GM23338 (cell line): ENCODE results near the gene NIPBL. TPM values are rescaled to one million over a fixed set of nuclear protein-coding genes. Genes with fewer than 3 reads are reported as not detected.

Experiments
- ATAC-seq: fragments of 200-7000 bp; cut with Tn5 transposase; 3 replicates; pipeline ENCODE4 v1.9.1; 2020
- DNase-seq: peaks from one replicate; pipeline ENCODE4 v3.0.0-alpha.2; 2015; ENCODE audit warnings: low spot score
- H2AFZ ChIP-seq: fragments of 200-600 bp; sonication (generic); 2 replicates; pipeline ENCODE4 v1.8.0; 2016; ENCODE audit warnings: antibody characterized with exemption, mild to moderate bottlenecking, moderate library complexity
- H3F3A ChIP-seq: fragments of 200-600 bp; sonication (generic); replicated peaks from 2 replicates; pipeline ENCODE4 v1.8.0; 2017; ENCODE audit warnings: antibody characterized with exemption, mixed run types, low read depth
- H3K27ac ChIP-seq: fragments of 200-600 bp; sonication (generic); 2 replicates; pipeline ENCODE4 v1.6.1; 2016; ENCODE audit warnings: low read depth
- H3K27me3 ChIP-seq: fragments of 200-600 bp; sonication (generic); 2 replicates; pipeline ENCODE4 v1.8.0; 2016; ENCODE audit warnings: mild to moderate bottlenecking, mixed run types, moderate library complexity; ENCODE audit not compliant: insufficient read depth
- H3K36me3 ChIP-seq: fragments of 200-600 bp; sonication (generic); 2 replicates; pipeline ENCODE4 v1.8.0; 2016; ENCODE audit warnings: mild to moderate bottlenecking; ENCODE audit not compliant: insufficient read depth
- H3K4me1 ChIP-seq: fragments of 200-600 bp; sonication (generic); 2 replicates; pipeline ENCODE4 v1.8.0; 2016; ENCODE audit warnings: mild to moderate bottlenecking, moderate library complexity; ENCODE audit not compliant: insufficient read depth
- H3K4me2 ChIP-seq: fragments of 200-600 bp; sonication (generic); 2 replicates; pipeline ENCODE4 v1.7.1; 2017; ENCODE audit warnings: mixed run types
- H3K4me3 ChIP-seq: fragments of 200-600 bp; sonication (generic); 2 replicates; pipeline ENCODE4 v1.6.1; 2016; ENCODE audit warnings: mixed run types
- H3K79me2 ChIP-seq: fragments of 200-600 bp; sonication (generic); replicated peaks from 2 replicates; pipeline ENCODE4 v1.8.0; 2017; ENCODE audit warnings: mild to moderate bottlenecking; ENCODE audit not compliant: insufficient read depth
- H3K9me2 ChIP-seq: fragments of 200-600 bp; sonication (generic); 2 replicates; pipeline ENCODE4 v1.8.0; 2017; ENCODE audit not compliant: insufficient read depth
- H4K20me1 ChIP-seq: fragments of 200-600 bp; sonication (generic); replicated peaks from 2 replicates; pipeline ENCODE4 v1.8.0; 2017; ENCODE audit warnings: mild to moderate bottlenecking; ENCODE audit not compliant: insufficient read depth
- H3K27ac Mint-ChIP-seq: 2 replicates; pipeline ENCODE4 v1.8.0; 2020; ENCODE audit warnings: inconsistent platforms, mild to moderate bottlenecking, moderate library complexity, mixed read lengths
- H3K27me3 Mint-ChIP-seq: 3 replicates; pipeline ENCODE4 v1.8.0; 2022; ENCODE audit warnings: low read depth, mild to moderate bottlenecking, moderate library complexity, mixed read lengths, inconsistent platforms; ENCODE audit not compliant: insufficient read depth, poor library complexity
- H3K36me3 Mint-ChIP-seq: 3 replicates; pipeline ENCODE4 v1.8.0; 2021; ENCODE audit warnings: low read depth, mild to moderate bottlenecking, inconsistent platforms, moderate library complexity, mixed read lengths
- H3K4me1 Mint-ChIP-seq: 3 replicates; pipeline ENCODE4 v1.8.0; 2020; ENCODE audit warnings: mild to moderate bottlenecking, inconsistent platforms, mixed read lengths
- H3K4me3 Mint-ChIP-seq: 3 replicates; pipeline ENCODE4 v1.8.0; 2021; ENCODE audit warnings: moderate library complexity, mild to moderate bottlenecking, inconsistent platforms, mixed read lengths
- H3K9me3 Mint-ChIP-seq: 3 replicates; pipeline ENCODE4 v1.8.0; 2020; ENCODE audit warnings: moderate library complexity, mild to moderate bottlenecking, inconsistent platforms, mixed read lengths
- CREB1 ChIP-seq: fragments of 250-450 bp; sonication (Bioruptor Pico); IDR thresholded peaks from 2 replicates; pipeline ENCODE4 v1.5.0; 2020; ENCODE audit warnings: low read depth, mild to moderate bottlenecking, moderate library complexity
- EZH2 ChIP-seq: fragments of 200-600 bp; sonication (generic); IDR thresholded peaks from one replicate; pipeline ENCODE4 v1.8.0; 2017; ENCODE audit warnings: antibody characterized with exemption, mild to moderate bottlenecking, low read depth; ENCODE audit not compliant: unreplicated experiment
- EZH2phosphoT487 ChIP-seq: fragments of 200-600 bp; sonication (generic); IDR thresholded peaks from one replicate; pipeline ENCODE4 v1.8.1; 2018; ENCODE audit warnings: antibody characterized with exemption; ENCODE audit not compliant: unreplicated experiment
- JUNB ChIP-seq: IDR thresholded peaks from one replicate; pipeline ENCODE4 v1.6.1; 2016; ENCODE audit warnings: antibody characterized with exemption; ENCODE audit not compliant: unreplicated experiment
- NANOG ChIP-seq: IDR thresholded peaks from 2 replicates; pipeline ENCODE4 v1.6.1; 2016; ENCODE audit warnings: antibody characterized with exemption, borderline replicate concordance
- POLR2AphosphoS5 ChIP-seq: IDR thresholded peaks from 2 replicates; pipeline ENCODE4 v1.6.1; 2016; ENCODE audit warnings: antibody characterized with exemption, low read depth
- ZNF114 ChIP-seq: fragments of 250-450 bp; sonication (Bioruptor Pico); IDR thresholded peaks from 2 replicates; pipeline ENCODE4 v1.5.0; 2020; ENCODE audit warnings: mild to moderate bottlenecking, moderate library complexity
- ZNF331 ChIP-seq: fragments of 250-450 bp; sonication (Bioruptor Pico); IDR thresholded peaks from 2 replicates; pipeline ENCODE4 v1.5.0; 2020; ENCODE audit warnings: low read depth, mild to moderate bottlenecking, moderate library complexity
- polyA plus RNA-seq: library from polyadenylated mRNA; unstranded; fragments of >200 nt; fragmentation: Nextera tagmentation; extraction: Ambion mirVana; gene quantifications from 2 replicates; pipeline ENCODE4 v1.2.1, GENCODE V29; 2016
- total RNA-seq: library from RNA; depleted of rRNA; stranded (reverse); fragments of >200 nt; shearing (Covaris generic); gene quantifications from 2 replicates; pipeline ENCODE4 v1.2.3, GENCODE V29; 2014
- TF ChIP-seq, protein P1 (sequence below): IDR thresholded peaks from 2 replicates; pipeline ENCODE4 v1.6.1; 2016; ENCODE audit warnings: antibody characterized with exemption
- TF ChIP-seq, protein P2 (sequence below): IDR thresholded peaks from one replicate; pipeline ENCODE4 v1.6.1; 2018; ENCODE audit warnings: antibody characterized with exemption; ENCODE audit not compliant: unreplicated experiment
- TF ChIP-seq, protein P3 (sequence below): fragments of 250-450 bp; sonication (Bioruptor Pico); IDR thresholded peaks from 2 replicates; pipeline ENCODE4 v1.5.0; 2020; ENCODE audit warnings: mild to moderate bottlenecking, moderate library complexity

Gene NIPBL
- total and polyA plus RNA-seq, 2 experiments from 2014 or later, result 44.2 to 51.4 TPM

DNA sequence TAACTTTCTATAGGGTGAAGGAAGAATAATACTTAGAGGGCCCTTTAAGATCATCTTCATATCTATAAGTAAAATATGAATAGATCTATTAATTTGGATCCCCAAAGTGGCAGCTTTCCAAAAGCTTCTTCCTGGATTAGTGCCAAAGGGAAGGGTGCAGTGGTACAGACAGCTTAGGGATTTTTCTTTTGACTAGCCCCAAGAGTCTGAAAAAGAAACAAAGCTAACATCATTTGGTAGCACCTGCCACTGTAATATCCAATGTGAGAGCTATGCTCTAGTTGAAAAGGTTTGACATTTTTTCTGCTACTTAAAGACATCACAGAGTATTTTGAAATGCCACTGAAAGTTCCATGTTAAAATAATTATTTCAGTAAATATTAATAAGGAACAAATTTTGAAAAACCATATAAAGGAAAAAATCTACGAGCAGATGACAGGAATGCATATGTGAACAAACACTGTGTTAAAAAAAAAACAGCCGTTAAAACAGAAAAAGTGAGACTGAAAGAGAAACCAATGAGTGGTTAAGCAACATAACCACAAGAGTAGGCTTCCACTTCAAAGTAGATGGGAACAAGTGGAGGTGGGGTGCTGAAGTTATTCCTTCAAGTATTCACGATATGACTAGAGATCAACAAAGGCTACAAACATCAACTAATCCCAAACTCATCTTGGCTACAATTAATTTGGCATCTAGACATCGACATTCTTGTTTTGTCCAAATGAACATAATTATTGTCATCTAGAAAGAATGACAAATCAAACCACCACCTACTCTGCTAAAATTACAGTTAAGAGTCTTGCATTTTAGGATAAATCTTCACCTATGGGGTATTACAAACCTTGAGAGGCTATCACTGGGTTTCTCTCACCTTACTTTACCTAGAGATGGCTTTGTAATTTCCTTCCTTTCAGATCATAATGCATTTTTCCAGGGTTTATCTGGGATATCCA, 235.1 kb downstream of the NIPBL start:
- no peaks in the 10 kb centered on the region for H3K4me1 ChIP-seq
- Mint-ChIP-seq H3K27me3 (peaks cover 3% of the 10 kb centered on the region), H3K4me1 (no peaks in the 10 kb centered on the region), H3K36me3 (0 out of 3 replicates have a peak, but pooled peaks cover 2% of the 10 kb centered on the region), H3K9me3 (no peaks in the 10 kb centered on the region), H3K4me3 (no peak overlapping the region), H3K27ac (no peak overlapping the region)
- ATAC-seq (no peak), DNase-seq (no peak)
- no peaks in the 10 kb centered on the region for H3F3A ChIP-seq
- H3K4me2 ChIP-seq, result no peak overlapping the region
- no peaks in the 10 kb centered on the region for H3K79me2 ChIP-seq
- no peaks in the 10 kb centered on the region for H3K9me2 ChIP-seq
- H2AFZ ChIP-seq, result no peak overlapping the region
- H3K27me3 ChIP-seq, result no peaks in the 10 kb centered on the region
- H3K4me3 ChIP-seq, result no peak overlapping the region
- no peaks in the 10 kb centered on the region for H4K20me1 ChIP-seq
- no peak overlapping the region for H3K27ac ChIP-seq
- no peaks in the 10 kb centered on the region; the same call in 1 of the 2 replicates for H3K36me3 ChIP-seq
- TF ChIP-seq POLR2AphosphoS5, result no peak
- TF ChIP-seq, protein P1, sequence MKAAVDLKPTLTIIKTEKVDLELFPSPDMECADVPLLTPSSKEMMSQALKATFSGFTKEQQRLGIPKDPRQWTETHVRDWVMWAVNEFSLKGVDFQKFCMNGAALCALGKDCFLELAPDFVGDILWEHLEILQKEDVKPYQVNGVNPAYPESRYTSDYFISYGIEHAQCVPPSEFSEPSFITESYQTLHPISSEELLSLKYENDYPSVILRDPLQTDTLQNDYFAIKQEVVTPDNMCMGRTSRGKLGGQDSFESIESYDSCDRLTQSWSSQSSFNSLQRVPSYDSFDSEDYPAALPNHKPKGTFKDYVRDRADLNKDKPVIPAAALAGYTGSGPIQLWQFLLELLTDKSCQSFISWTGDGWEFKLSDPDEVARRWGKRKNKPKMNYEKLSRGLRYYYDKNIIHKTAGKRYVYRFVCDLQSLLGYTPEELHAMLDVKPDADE, result no peak
- no peak for TF ChIP-seq CREB1
- no peak for TF ChIP-seq EZH2
- TF ChIP-seq, protein P2, sequence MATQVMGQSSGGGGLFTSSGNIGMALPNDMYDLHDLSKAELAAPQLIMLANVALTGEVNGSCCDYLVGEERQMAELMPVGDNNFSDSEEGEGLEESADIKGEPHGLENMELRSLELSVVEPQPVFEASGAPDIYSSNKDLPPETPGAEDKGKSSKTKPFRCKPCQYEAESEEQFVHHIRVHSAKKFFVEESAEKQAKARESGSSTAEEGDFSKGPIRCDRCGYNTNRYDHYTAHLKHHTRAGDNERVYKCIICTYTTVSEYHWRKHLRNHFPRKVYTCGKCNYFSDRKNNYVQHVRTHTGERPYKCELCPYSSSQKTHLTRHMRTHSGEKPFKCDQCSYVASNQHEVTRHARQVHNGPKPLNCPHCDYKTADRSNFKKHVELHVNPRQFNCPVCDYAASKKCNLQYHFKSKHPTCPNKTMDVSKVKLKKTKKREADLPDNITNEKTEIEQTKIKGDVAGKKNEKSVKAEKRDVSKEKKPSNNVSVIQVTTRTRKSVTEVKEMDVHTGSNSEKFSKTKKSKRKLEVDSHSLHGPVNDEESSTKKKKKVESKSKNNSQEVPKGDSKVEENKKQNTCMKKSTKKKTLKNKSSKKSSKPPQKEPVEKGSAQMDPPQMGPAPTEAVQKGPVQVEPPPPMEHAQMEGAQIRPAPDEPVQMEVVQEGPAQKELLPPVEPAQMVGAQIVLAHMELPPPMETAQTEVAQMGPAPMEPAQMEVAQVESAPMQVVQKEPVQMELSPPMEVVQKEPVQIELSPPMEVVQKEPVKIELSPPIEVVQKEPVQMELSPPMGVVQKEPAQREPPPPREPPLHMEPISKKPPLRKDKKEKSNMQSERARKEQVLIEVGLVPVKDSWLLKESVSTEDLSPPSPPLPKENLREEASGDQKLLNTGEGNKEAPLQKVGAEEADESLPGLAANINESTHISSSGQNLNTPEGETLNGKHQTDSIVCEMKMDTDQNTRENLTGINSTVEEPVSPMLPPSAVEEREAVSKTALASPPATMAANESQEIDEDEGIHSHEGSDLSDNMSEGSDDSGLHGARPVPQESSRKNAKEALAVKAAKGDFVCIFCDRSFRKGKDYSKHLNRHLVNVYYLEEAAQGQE, result no peak
- TF ChIP-seq JUNB, result no peak
- TF ChIP-seq, protein P3, sequence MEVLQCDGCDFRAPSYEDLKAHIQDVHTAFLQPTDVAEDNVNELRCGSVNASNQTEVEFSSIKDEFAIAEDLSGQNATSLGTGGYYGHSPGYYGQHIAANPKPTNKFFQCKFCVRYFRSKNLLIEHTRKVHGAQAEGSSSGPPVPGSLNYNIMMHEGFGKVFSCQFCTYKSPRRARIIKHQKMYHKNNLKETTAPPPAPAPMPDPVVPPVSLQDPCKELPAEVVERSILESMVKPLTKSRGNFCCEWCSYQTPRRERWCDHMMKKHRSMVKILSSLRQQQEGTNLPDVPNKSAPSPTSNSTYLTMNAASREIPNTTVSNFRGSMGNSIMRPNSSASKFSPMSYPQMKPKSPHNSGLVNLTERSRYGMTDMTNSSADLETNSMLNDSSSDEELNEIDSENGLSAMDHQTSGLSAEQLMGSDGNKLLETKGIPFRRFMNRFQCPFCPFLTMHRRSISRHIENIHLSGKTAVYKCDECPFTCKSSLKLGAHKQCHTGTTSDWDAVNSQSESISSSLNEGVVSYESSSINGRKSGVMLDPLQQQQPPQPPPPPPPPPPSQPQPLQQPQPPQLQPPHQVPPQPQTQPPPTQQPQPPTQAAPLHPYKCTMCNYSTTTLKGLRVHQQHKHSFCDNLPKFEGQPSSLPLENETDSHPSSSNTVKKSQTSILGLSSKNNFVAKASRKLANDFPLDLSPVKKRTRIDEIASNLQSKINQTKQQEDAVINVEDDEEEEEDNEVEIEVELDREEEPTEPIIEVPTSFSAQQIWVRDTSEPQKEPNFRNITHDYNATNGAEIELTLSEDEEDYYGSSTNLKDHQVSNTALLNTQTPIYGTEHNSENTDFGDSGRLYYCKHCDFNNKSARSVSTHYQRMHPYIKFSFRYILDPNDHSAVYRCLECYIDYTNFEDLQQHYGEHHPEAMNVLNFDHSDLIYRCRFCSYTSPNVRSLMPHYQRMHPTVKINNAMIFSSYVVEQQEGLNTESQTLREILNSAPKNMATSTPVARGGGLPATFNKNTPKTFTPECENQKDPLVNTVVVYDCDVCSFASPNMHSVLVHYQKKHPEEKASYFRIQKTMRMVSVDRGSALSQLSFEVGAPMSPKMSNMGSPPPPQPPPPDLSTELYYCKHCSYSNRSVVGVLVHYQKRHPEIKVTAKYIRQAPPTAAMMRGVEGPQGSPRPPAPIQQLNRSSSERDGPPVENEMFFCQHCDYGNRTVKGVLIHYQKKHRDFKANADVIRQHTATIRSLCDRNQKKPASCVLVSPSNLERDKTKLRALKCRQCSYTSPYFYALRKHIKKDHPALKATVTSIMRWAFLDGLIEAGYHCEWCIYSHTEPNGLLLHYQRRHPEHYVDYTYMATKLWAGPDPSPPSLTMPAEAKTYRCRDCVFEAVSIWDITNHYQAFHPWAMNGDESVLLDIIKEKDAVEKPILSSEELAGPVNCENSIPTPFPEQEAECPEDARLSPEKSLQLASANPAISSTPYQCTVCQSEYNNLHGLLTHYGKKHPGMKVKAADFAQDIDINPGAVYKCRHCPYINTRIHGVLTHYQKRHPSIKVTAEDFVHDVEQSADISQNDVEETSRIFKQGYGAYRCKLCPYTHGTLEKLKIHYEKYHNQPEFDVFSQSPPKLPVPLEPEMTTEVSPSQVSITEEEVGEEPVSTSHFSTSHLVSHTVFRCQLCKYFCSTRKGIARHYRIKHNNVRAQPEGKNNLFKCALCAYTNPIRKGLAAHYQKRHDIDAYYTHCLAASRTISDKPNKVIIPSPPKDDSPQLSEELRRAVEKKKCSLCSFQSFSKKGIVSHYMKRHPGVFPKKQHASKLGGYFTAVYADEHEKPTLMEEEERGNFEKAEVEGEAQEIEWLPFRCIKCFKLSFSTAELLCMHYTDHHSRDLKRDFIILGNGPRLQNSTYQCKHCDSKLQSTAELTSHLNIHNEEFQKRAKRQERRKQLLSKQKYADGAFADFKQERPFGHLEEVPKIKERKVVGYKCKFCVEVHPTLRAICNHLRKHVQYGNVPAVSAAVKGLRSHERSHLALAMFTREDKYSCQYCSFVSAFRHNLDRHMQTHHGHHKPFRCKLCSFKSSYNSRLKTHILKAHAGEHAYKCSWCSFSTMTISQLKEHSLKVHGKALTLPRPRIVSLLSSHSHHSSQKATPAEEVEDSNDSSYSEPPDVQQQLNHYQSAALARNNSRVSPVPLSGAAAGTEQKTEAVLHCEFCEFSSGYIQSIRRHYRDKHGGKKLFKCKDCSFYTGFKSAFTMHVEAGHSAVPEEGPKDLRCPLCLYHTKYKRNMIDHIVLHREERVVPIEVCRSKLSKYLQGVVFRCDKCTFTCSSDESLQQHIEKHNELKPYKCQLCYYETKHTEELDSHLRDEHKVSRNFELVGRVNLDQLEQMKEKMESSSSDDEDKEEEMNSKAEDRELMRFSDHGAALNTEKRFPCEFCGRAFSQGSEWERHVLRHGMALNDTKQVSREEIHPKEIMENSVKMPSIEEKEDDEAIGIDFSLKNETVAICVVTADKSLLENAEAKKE (CRISPR knock-in tag), result no peak
- no peak for TF ChIP-seq EZH2phosphoT487
- TF ChIP-seq ZNF114 (CRISPR knock-in tag), result no peak
- no peak for TF ChIP-seq ZNF331 (CRISPR knock-in tag)
- no peak for TF ChIP-seq NANOG
